Middle frontal gyrus (tissue), 1 donor: ENCODE measurements around the gene CD99.
"Not testable (repeated sequence)": the region's sequence is repeated elsewhere in the genome, so short reads cannot be mapped to it uniquely, and the experiment has no call there.

Experiments
- DNase-seq: peaks from one replicate; pipeline ENCODE4 v3.0.0-alpha.2; 2015; ENCODE audit warnings: low spot score; ENCODE audit errors: extremely low spot score

Gene CD99

GRCh38 chrX:2675657-2676200 lies 15.4 kb upstream of the CD99 start:
- not testable (repeated sequence) for DNase-seq

GRCh38 chrX:2676794-2677675 lies 14.1 kb upstream of the CD99 start:
- DNase-seq: no peak

- DNase-seq: peak; percentile 55
Measured at GRCh38 chrX:2677764-2678163, 13.3 kb upstream of the CD99 start.

- no peak for DNase-seq
Measured at GRCh38 chrX:2678583-2678982, 12.5 kb upstream of the CD99 start.

- no peak for DNase-seq
Measured at GRCh38 chrX:2679534-2680485, 11.3 kb upstream of the CD99 start.

GRCh38 chrX:2680486-2681348 lies 10.4 kb upstream of the CD99 start:
- no peak for DNase-seq

- DNase-seq: no peak
Measured at GRCh38 chrX:2682565-2683177, 8.4 kb upstream of the CD99 start.

GRCh38 chrX:2684256-2684655 lies 6.8 kb upstream of the CD99 start:
- no peak for DNase-seq

- no peak for DNase-seq
Measured at GRCh38 chrX:2685886-2686285, 5.2 kb upstream of the CD99 start.

- DNase-seq: no peak
Measured at GRCh38 chrX:2689773-2690666, 1.1 kb upstream of the CD99 start.

- DNase-seq: no peak
Measured at GRCh38 chrX:2691543-2692220, 587 bp downstream of the CD99 start.

GRCh38 chrX:2692221-2693112 lies 1.4 kb downstream of the CD99 start:
- no peak for DNase-seq

- no peak for DNase-seq
Measured at GRCh38 chrX:2693113-2694002, 2.3 kb downstream of the CD99 start.

GRCh38 chrX:2694914-2695267 lies 3.8 kb downstream of the CD99 start:
- no peak for DNase-seq

- DNase-seq: no peak
Measured at GRCh38 chrX:2696698-2697215, 5.7 kb downstream of the CD99 start.

GRCh38 chrX:2697306-2697705 lies 6.2 kb downstream of the CD99 start:
- no peak for DNase-seq
